HepG2 (cell line): ENCODE results near the gene DPEP3. TPM values are rescaled to one million over a fixed set of nuclear protein-coding genes. Genes with fewer than 3 reads are reported as not detected.

ENCODE experiments used
- JUN ChIP-seq: sonication (generic); formaldehyde crosslinking; IDR thresholded peaks from 2 replicates; pipeline ENCODE4 v1.4.0; 2020; ENCODE audit warnings: mild to moderate bottlenecking, missing genetic modification reagents
- JUNB ChIP-seq: sonication (generic); formaldehyde crosslinking; IDR thresholded peaks from 2 replicates; pipeline ENCODE4 v1.8.0; 2022; ENCODE audit warnings: missing genetic modification reagents, mild to moderate bottlenecking, borderline replicate concordance
- PHB2 ChIP-seq: fragments of 450-650 bp; IDR thresholded peaks from 2 replicates; pipeline ENCODE4 v1.6.1; 2018; ENCODE audit not compliant: partially characterized antibody
- PHF8 ChIP-seq: sonication (generic); formaldehyde crosslinking; IDR thresholded peaks from 2 replicates; pipeline ENCODE4 v1.5.0; 2020; ENCODE audit warnings: missing genetic modification reagents
- SIN3A ChIP-seq: IDR thresholded peaks from 2 replicates; pipeline ENCODE4 v1.6.1; 2011; ENCODE audit warnings: low read depth, mild to moderate bottlenecking, control low read depth, low read length, borderline replicate concordance
- SNAI1 ChIP-seq: sonication (generic); formaldehyde crosslinking; IDR thresholded peaks from 2 replicates; pipeline ENCODE4 v1.5.0; 2020; ENCODE audit warnings: mild to moderate bottlenecking, missing genetic modification reagents, borderline replicate concordance
- ZNF142 ChIP-seq: sonication (generic); formaldehyde crosslinking; IDR thresholded peaks from 2 replicates; pipeline ENCODE4 v1.4.0; 2020; ENCODE audit warnings: missing genetic modification reagents
- ZNF446 ChIP-seq: sonication (generic); formaldehyde crosslinking; IDR thresholded peaks from 2 replicates; pipeline ENCODE4 v1.5.0; 2020; ENCODE audit warnings: mild to moderate bottlenecking, missing genetic modification reagents
- ZNF772 ChIP-seq: sonication (generic); formaldehyde crosslinking; IDR thresholded peaks from 2 replicates; pipeline ENCODE4 v1.5.0; 2020; ENCODE audit warnings: mild to moderate bottlenecking, missing genetic modification reagents
- polyA plus RNA-seq, 8 experiments: library from polyadenylated mRNA; depleted of rRNA in 3 of 8; stranded (reverse) in 7 of 8; unstranded in 1 of 8; fragments of >200 nt; fragmentation: Illumina TruSeq in 4 of 8; extraction: Trizol in 4 of 8; gene quantifications; 2 replicates each; pipeline versions ENCODE4 v1.2.1 to v1.2.3, GENCODE V29; 2011 to 2016; ENCODE audit warnings: low read depth in 4 of 8, missing spikeins in 1 of 8, mixed read lengths in 1 of 8; ENCODE audit not compliant: insufficient read depth in 1 of 8
- total RNA-seq, 5 experiments: library from RNA; depleted of rRNA; stranded (reverse); fragments of >200 nt; fragmentation: Illumina TruSeq; extraction: Trizol; gene quantifications; 2 replicates each; pipeline ENCODE4 v1.2.3, GENCODE V29; 2016; ENCODE audit warnings: low read depth in 1 of 5
- TF ChIP-seq, protein P1 (sequence below): fragments of 450-650 bp; IDR thresholded peaks from 2 replicates; pipeline ENCODE4 v1.6.1; 2017; ENCODE audit warnings: mild to moderate bottlenecking
- TF ChIP-seq, protein P2 (sequence below): sonication (generic); formaldehyde crosslinking; IDR thresholded peaks from 2 replicates; pipeline ENCODE4 v1.4.0; 2020; ENCODE audit warnings: missing genetic modification reagents
- TF ChIP-seq, protein P3 (sequence below): sonication (generic); formaldehyde crosslinking; IDR thresholded peaks from 2 replicates; pipeline ENCODE4 v1.4.0; 2020; ENCODE audit warnings: missing genetic modification reagents, borderline replicate concordance

The DPEP3 gene
- total and polyA plus RNA-seq, 2 of the 13 experiments (the other 11 are each of a cell fraction or from before 2014, with no cell fraction given), result not detected

DNA sequence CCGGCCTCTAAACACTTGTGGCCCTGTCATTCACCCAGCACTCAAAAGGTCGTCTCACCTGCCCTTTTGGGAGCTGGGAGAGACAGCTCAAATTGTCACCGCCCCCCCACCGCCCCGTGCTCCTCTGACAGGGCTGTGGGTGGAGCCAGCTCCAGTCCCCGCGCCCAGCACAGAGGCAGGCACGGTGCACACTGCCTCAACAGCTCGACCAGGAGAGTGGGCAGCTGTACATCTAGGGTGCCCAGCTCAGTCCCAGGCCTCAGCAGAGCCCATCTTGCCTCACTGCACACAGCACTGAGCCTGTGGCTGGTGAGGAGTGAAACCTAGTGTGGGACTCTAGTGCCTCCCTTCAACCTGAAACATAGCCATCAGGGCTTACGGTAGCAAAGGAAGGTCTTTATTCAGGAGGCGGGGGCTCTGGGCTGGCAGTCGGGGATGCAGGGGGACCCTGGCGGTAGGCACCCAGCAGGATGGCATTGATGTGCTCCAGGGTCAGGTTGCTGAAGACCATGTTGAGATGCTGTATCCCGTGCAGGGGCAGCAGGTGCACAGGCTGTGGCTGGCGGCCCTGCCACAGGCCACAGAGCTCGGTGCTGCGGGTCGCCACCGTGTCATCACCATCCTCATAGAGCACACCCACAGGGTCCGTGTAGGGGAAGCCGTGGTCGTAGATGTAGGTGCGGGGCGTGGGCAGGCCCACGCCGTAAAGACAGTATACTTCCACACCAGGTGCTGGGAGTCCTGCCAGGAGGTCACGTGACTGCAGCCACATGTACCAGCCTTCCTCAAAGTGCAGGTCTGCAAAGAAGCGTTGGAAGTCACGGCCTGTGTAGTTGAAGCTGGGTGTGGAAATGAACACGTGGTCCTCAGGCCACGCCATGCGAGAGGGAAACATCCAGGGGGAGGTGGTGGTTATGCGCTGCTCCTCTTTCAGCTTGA lies 40.5 kb downstream of the DPEP3 start (continued):
- TF ChIP-seq, protein P1, sequence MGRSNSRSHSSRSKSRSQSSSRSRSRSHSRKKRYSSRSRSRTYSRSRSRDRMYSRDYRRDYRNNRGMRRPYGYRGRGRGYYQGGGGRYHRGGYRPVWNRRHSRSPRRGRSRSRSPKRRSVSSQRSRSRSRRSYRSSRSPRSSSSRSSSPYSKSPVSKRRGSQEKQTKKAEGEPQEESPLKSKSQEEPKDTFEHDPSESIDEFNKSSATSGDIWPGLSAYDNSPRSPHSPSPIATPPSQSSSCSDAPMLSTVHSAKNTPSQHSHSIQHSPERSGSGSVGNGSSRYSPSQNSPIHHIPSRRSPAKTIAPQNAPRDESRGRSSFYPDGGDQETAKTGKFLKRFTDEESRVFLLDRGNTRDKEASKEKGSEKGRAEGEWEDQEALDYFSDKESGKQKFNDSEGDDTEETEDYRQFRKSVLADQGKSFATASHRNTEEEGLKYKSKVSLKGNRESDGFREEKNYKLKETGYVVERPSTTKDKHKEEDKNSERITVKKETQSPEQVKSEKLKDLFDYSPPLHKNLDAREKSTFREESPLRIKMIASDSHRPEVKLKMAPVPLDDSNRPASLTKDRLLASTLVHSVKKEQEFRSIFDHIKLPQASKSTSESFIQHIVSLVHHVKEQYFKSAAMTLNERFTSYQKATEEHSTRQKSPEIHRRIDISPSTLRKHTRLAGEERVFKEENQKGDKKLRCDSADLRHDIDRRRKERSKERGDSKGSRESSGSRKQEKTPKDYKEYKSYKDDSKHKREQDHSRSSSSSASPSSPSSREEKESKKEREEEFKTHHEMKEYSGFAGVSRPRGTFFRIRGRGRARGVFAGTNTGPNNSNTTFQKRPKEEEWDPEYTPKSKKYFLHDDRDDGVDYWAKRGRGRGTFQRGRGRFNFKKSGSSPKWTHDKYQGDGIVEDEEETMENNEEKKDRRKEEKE, result no peak
- no peak for TF ChIP-seq ZNF772 (CRISPR knock-in tag)
- TF ChIP-seq ZNF142, result no peak
- TF ChIP-seq ZNF446 (CRISPR knock-in tag), result no peak
- TF ChIP-seq PHF8 (CRISPR knock-in tag), result no peak
- TF ChIP-seq, protein P2, sequence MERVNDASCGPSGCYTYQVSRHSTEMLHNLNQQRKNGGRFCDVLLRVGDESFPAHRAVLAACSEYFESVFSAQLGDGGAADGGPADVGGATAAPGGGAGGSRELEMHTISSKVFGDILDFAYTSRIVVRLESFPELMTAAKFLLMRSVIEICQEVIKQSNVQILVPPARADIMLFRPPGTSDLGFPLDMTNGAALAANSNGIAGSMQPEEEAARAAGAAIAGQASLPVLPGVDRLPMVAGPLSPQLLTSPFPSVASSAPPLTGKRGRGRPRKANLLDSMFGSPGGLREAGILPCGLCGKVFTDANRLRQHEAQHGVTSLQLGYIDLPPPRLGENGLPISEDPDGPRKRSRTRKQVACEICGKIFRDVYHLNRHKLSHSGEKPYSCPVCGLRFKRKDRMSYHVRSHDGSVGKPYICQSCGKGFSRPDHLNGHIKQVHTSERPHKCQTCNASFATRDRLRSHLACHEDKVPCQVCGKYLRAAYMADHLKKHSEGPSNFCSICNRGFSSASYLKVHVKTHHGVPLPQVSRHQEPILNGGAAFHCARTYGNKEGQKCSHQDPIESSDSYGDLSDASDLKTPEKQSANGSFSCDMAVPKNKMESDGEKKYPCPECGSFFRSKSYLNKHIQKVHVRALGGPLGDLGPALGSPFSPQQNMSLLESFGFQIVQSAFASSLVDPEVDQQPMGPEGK (CRISPR knock-in tag), result no peak
- TF ChIP-seq SIN3A, result no peak
- no peak for TF ChIP-seq JUN
- no peak for TF ChIP-seq PHB2
- TF ChIP-seq SNAI1 (CRISPR knock-in tag), result no peak
- TF ChIP-seq, protein P3, sequence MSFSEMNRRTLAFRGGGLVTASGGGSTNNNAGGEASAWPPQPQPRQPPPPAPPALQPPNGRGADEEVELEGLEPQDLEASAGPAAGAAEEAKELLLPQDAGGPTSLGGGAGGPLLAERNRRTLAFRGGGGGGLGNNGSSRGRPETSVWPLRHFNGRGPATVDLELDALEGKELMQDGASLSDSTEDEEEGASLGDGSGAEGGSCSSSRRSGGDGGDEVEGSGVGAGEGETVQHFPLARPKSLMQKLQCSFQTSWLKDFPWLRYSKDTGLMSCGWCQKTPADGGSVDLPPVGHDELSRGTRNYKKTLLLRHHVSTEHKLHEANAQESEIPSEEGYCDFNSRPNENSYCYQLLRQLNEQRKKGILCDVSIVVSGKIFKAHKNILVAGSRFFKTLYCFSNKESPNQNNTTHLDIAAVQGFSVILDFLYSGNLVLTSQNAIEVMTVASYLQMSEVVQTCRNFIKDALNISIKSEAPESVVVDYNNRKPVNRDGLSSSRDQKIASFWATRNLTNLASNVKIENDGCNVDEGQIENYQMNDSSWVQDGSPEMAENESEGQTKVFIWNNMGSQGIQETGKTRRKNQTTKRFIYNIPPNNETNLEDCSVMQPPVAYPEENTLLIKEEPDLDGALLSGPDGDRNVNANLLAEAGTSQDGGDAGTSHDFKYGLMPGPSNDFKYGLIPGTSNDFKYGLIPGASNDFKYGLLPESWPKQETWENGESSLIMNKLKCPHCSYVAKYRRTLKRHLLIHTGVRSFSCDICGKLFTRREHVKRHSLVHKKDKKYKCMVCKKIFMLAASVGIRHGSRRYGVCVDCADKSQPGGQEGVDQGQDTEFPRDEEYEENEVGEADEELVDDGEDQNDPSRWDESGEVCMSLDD (CRISPR knock-in tag), result no peak
- TF ChIP-seq JUNB (CRISPR knock-in tag), result 0 out of 2 replicates have a peak, but pooled peaks have one; percentile 14
